HCT116 (cell line): ENCODE data around the gene TNRC18. TPM values are rescaled to one million over a fixed set of nuclear protein-coding genes. Genes with fewer than 3 reads are reported as not detected.

Experiments
- ATAC-seq: fragments of 200-7000 bp; cut with Tn5 transposase; 2 replicates; pipeline ENCODE4 v1.9.1; 2020; ENCODE audit warnings: mild to moderate bottlenecking, moderate library complexity
- BruUV-seq: library from RNA; stranded (reverse); fragments of 400-500 nt; replicated peaks from 2 replicates; lab custom pipeline; 2021; lab: Mats Ljungman, UMichigan
- CTCF ChIA-PET: fragments of 300-600 bp; sonication (Branson Sonifier 250); formaldehyde crosslinking; loops from one replicate; lab custom pipeline; 2021; ENCODE audit warnings: antibody characterized with exemption; lab: Charles Lee
- POLR2A ChIA-PET: fragments of 300-600, 350-600 bp; sonication (Branson Sonifier 250); formaldehyde crosslinking; loops from one replicate; lab custom pipeline; 2021; ENCODE audit warnings: antibody characterized with exemption; lab: Charles Lee
- RAD21 ChIA-PET, 2 experiments: fragments of 300-600 bp; sonication (Branson Sonifier 250); formaldehyde crosslinking; loops; one replicate each; lab custom pipeline; 2023; ENCODE audit warnings: low total read pairs in 2 of 2; ENCODE audit not compliant: uncharacterized antibody in 2 of 2, unreplicated experiment in 2 of 2, low non-redundant PET in 1 of 2; lab: Charles Lee
- DNase-seq: peaks from one replicate; pipeline ENCODE4 v3.0.0-alpha.2; 2010; ENCODE audit warnings: low read depth, low spot score
- H2AFZ ChIP-seq: fragments of 200-600 bp; shearing (Covaris generic), sonication (generic); 2 replicates; pipeline ENCODE4 v1.6.1; 2017; ENCODE audit warnings: low read depth, mixed run types, mixed read lengths, antibody characterized with exemption, low read length; ENCODE audit not compliant: poor library complexity, severe bottlenecking
- H3K27ac ChIP-seq: 2 replicates; pipeline ENCODE4 v1.5.1; 2012; ENCODE audit warnings: low read depth, low read length
- H3K27me3 ChIP-seq: fragments of 200-600 bp; sonication (generic); 2 replicates; pipeline ENCODE4 v1.6.1; 2016; ENCODE audit warnings: mixed run types, low read length, mixed read lengths; ENCODE audit not compliant: insufficient read depth
- H3K36me3 ChIP-seq, 2 experiments: fragments of 200-500 bp in 1 of 2; fragments of 200-600 bp in 1 of 2; sonication (Bioruptor generic) in 1 of 2; sonication (generic) in 1 of 2; 2 replicates each; pipeline versions ENCODE4 v1.5.1 to v1.6.1; 2014 to 2016; ENCODE audit warnings: low read length in 2 of 2, inconsistent platforms in 1 of 2, mixed read lengths in 1 of 2, mixed run types in 1 of 2; ENCODE audit not compliant: insufficient read depth in 2 of 2, control insufficient read depth in 1 of 2
- H3K4me1 ChIP-seq, 2 experiments: fragments of 200-600 bp in 1 of 2; sonication (generic) in 1 of 2; 2 replicates each; pipeline versions ENCODE4 v1.5.1 to v1.6.1; 2012 to 2017; ENCODE audit warnings: low read length in 2 of 2, inconsistent platforms in 1 of 2, mild to moderate bottlenecking in 1 of 2, mixed read lengths in 1 of 2, mixed run types in 1 of 2, moderate library complexity in 1 of 2; ENCODE audit not compliant: insufficient read depth in 2 of 2, control insufficient read depth in 1 of 2
- H3K4me2 ChIP-seq: fragments of 200-600 bp; sonication (generic); 2 replicates; pipeline ENCODE4 v1.6.1; 2017; ENCODE audit warnings: mixed run types, low read length, mixed read lengths
- H3K4me3 ChIP-seq, 2 experiments: fragments of 200-600 bp in 1 of 2; sonication (generic) in 1 of 2; replicated peaks in 1 of 2; 2 replicates each; pipeline ENCODE4 v1.5.1; 2011 to 2016; ENCODE audit warnings: low read length in 2 of 2, control low read depth in 1 of 2, low read depth in 1 of 2, mild to moderate bottlenecking in 1 of 2, mixed read lengths in 1 of 2, mixed run types in 1 of 2
- H3K79me2 ChIP-seq: fragments of 200-600 bp; sonication (generic); 2 replicates; pipeline ENCODE4 v1.6.1; 2017; ENCODE audit warnings: mild to moderate bottlenecking, mixed run types, low read length, moderate library complexity, mixed read lengths; ENCODE audit not compliant: insufficient read depth
- H3K9ac ChIP-seq: fragments of 200-600 bp; sonication (generic); 2 replicates; pipeline ENCODE4 v1.6.1; 2016; ENCODE audit warnings: low read length, mixed read lengths
- H3K9me2 ChIP-seq: fragments of 200-600 bp; sonication (generic), shearing (Covaris generic); 2 replicates; pipeline ENCODE4 v1.6.1; 2017; ENCODE audit warnings: mixed run types, mild to moderate bottlenecking, moderate library complexity; ENCODE audit not compliant: insufficient read depth
- H3K9me3 ChIP-seq, 2 experiments: fragments of 200-500 bp in 1 of 2; fragments of 200-600 bp in 1 of 2; sonication (Bioruptor generic) in 1 of 2; sonication (generic) in 1 of 2; 2 replicates each; pipeline ENCODE4 v1.6.1; 2014 to 2017; ENCODE audit warnings: low read length in 2 of 2, mixed read lengths in 2 of 2, inconsistent platforms in 1 of 2, low read depth in 1 of 2, mild to moderate bottlenecking in 1 of 2, mixed run types in 1 of 2, moderate library complexity in 1 of 2; ENCODE audit not compliant: control insufficient read depth in 1 of 2, insufficient read depth in 1 of 2
- H4K20me1 ChIP-seq: fragments of 200-600 bp; sonication (generic), shearing (Covaris generic); 2 replicates; pipeline ENCODE4 v1.6.1; 2017; ENCODE audit warnings: mixed run types, mild to moderate bottlenecking, moderate library complexity; ENCODE audit not compliant: insufficient read depth
- CTCF ChIP-seq, 3 experiments: fragments of 200-600 bp in 1 of 3; sonication (generic) in 1 of 3; IDR thresholded peaks in 2 of 3; conservative IDR thresholded peaks in 1 of 3; 2 replicates each; pipeline ENCODE4 v1.5.1; 2012 to 2017; ENCODE audit warnings: low read depth in 2 of 3, low read length in 2 of 3, antibody characterized with exemption in 1 of 3, borderline replicate concordance in 1 of 3, control low read depth in 1 of 3, mild to moderate bottlenecking in 1 of 3, mixed read lengths in 1 of 3, mixed run types in 1 of 3, moderate library complexity in 1 of 3; ENCODE audit not compliant: insufficient read depth in 1 of 3
- RAD21 ChIP-seq: IDR thresholded peaks from 2 replicates; pipeline ENCODE4 v1.6.1; 2012; ENCODE audit warnings: low read depth, mild to moderate bottlenecking
- REST ChIP-seq: IDR thresholded peaks from 2 replicates; pipeline ENCODE4 v1.6.1; 2012; ENCODE audit warnings: low read depth
- TCF7L2 ChIP-seq: IDR thresholded peaks from 2 replicates; pipeline ENCODE4 v1.7.0; 2011; ENCODE audit warnings: borderline replicate concordance, inconsistent platforms; ENCODE audit not compliant: insufficient read depth, insufficient read length; ENCODE audit errors: extremely low read depth
- intact Hi-C: fragments of 100-400 bp; cut with micrococcal nuclease; formaldehyde crosslinking; loops from 2 replicates; pipeline ENCODE4 v1.10.0; 2022
- total RNA-seq: library from RNA; stranded (reverse); gene quantifications from one replicate; pipeline ENCODE4 v1.2.1, GENCODE V29; 2021; ENCODE audit not compliant: unreplicated experiment

Gene TNRC18
- total RNA-seq, 1 experiment from 2014 or later: 101 TPM

- TF ChIP-seq CTCF (IDR thresholded peaks at IDR 0.05 in 2 of 3, conservative IDR thresholded peaks at IDR 0.05 in 1 of 3; ENCODE audit: borderline replicate concordance in 1 of 3, insufficient read depth in 1 of 3, low read depth in 2 of 3, low read length in 2 of 3) (no peak), RAD21 (no peak)
Measured at GRCh38 chr7:5303591-5304505, 119.8 kb downstream of the TNRC18 start (continued).

GRCh38 chr7:5303061-5303460 lies 120.6 kb downstream of the TNRC18 start:
- H3K79me2 ChIP-seq: no peaks in the 10 kb centered on the region
- no peak overlapping the region for H2AFZ ChIP-seq
- H3K9me3 ChIP-seq: no peaks in the 10 kb centered on the region
- H3K4me2 ChIP-seq: no peak overlapping the region
- no peak for ATAC-seq
- no peak overlapping the region for H3K27ac ChIP-seq
- ChIA-PET POLR2A (no interaction called here), RAD21 (no interaction called here)
- BruUV-seq: no TSS peak
- no peak for TF ChIP-seq REST
- TF ChIP-seq TCF7L2: no peak
- TF ChIP-seq, all 23 proteins: peak for 0
- H3K4me3 ChIP-seq: no peak overlapping the region
- H3K9me2 ChIP-seq: no peaks in the 10 kb centered on the region
- intact Hi-C loops: no loop called here
- H4K20me1 ChIP-seq: no peaks in the 10 kb centered on the region
- H3K4me1 ChIP-seq: no peaks in the 10 kb centered on the region
- no peaks in the 10 kb centered on the region; a peak in 1 of 4 replicates for H3K36me3 ChIP-seq
- CTCF ChIA-PET: no interaction called here
- no peaks in the 10 kb centered on the region for H3K27me3 ChIP-seq
- no peak overlapping the region for H3K9ac ChIP-seq
- no peak for DNase-seq
